Liver (tissue), 9 donors: ENCODE measurements around the gene HSD17B1. TPM values are rescaled to one million over a fixed set of nuclear protein-coding genes. Genes with fewer than 3 reads are reported as not detected.
A peak's percentile ranks its signal among the peaks of the same experiment; 100 is the strongest.
"Not testable (repeated sequence)": the region's sequence is repeated elsewhere in the genome, so short reads cannot be mapped to it uniquely, and the experiment has no call there.

Experiments
- DNase-seq: peaks from one replicate; pipeline ENCODE4 v3.0.0-alpha.2; 2017; ENCODE audit warnings: low spot score
- H3K27ac ChIP-seq, 2 donors: one replicate each; pipeline ENCODE4 v1.7.0; 2013; ENCODE audit warnings: inconsistent platforms in 2 of 2, low read length in 2 of 2, control low read depth in 1 of 2, low read depth in 1 of 2, mild to moderate bottlenecking in 1 of 2
- H3K27me3 ChIP-seq, 4 donors: one replicate each; pipeline versions ENCODE4 v1.6.1 to v1.7.0; 2013; ENCODE audit warnings: low read length in 3 of 4, inconsistent platforms in 1 of 4, mild to moderate bottlenecking in 1 of 4, moderate library complexity in 1 of 4; ENCODE audit not compliant: control insufficient read depth in 4 of 4, insufficient read depth in 4 of 4
- H3K36me3 ChIP-seq, 4 donors: one replicate each; pipeline versions ENCODE4 v1.6.1 to v1.7.0; 2013; ENCODE audit warnings: low read length in 3 of 4, mild to moderate bottlenecking in 3 of 4, low read depth in 1 of 4, moderate library complexity in 1 of 4; ENCODE audit not compliant: control insufficient read depth in 4 of 4, insufficient read depth in 3 of 4
- H3K4me1 ChIP-seq, 4 donors: one replicate each; pipeline versions ENCODE4 v1.6.1 to v1.7.0; 2013; ENCODE audit warnings: low read length in 3 of 4, mild to moderate bottlenecking in 3 of 4, moderate library complexity in 1 of 4; ENCODE audit not compliant: control insufficient read depth in 4 of 4, insufficient read depth in 4 of 4
- H3K4me3 ChIP-seq, 3 donors: one replicate each; pipeline versions ENCODE4 v1.6.1 to v1.7.0; 2013; ENCODE audit warnings: low read length in 3 of 3, control low read depth in 1 of 3, low read depth in 1 of 3, mild to moderate bottlenecking in 1 of 3
- H3K9ac ChIP-seq, 2 donors: one replicate each; pipeline ENCODE4 v1.7.0; 2013; ENCODE audit warnings: low read length in 2 of 2, mild to moderate bottlenecking in 2 of 2, moderate library complexity in 2 of 2, control low read depth in 1 of 2, low read depth in 1 of 2
- H3K9me3 ChIP-seq, 4 donors: one replicate each; pipeline versions ENCODE4 v1.6.1 to v1.7.0; 2013; ENCODE audit warnings: low read length in 3 of 4; ENCODE audit not compliant: control insufficient read depth in 4 of 4
- GABPA ChIP-seq, 2 donors: IDR thresholded peaks in 1 of 2; conservative IDR thresholded peaks in 1 of 2; 2 replicates each; pipeline ENCODE4 v1.6.1; 2016; ENCODE audit warnings: antibody characterized with exemption in 2 of 2, mild to moderate bottlenecking in 1 of 2, moderate library complexity in 1 of 2
- HNF4A ChIP-seq, 2 donors: conservative IDR thresholded peaks; 2 replicates each; pipeline ENCODE4 v1.6.1; 2016; ENCODE audit warnings: antibody characterized with exemption in 2 of 2, mild to moderate bottlenecking in 2 of 2
- MAX ChIP-seq: IDR thresholded peaks from 2 replicates; pipeline ENCODE4 v1.6.1; 2016; ENCODE audit warnings: antibody characterized with exemption
- NR2F2 ChIP-seq: IDR thresholded peaks from 2 replicates; pipeline ENCODE4 v1.6.1; 2016; ENCODE audit warnings: antibody characterized with exemption
- RAD21 ChIP-seq, 2 donors: IDR thresholded peaks; 2 replicates each; pipeline ENCODE4 v1.6.1; 2016; ENCODE audit warnings: antibody characterized with exemption in 2 of 2, mild to moderate bottlenecking in 2 of 2
- RXRA ChIP-seq, 2 donors: IDR thresholded peaks; 2 replicates each; pipeline ENCODE4 v1.6.1; 2017 to 2018; ENCODE audit warnings: antibody characterized with exemption in 2 of 2, mild to moderate bottlenecking in 1 of 2
- SP1 ChIP-seq: IDR thresholded peaks from 2 replicates; pipeline ENCODE4 v1.6.1; 2018; ENCODE audit warnings: antibody characterized with exemption, mild to moderate bottlenecking
- TAF1 ChIP-seq: conservative IDR thresholded peaks from 2 replicates; pipeline ENCODE4 v1.6.1; 2016; ENCODE audit warnings: antibody characterized with exemption, mild to moderate bottlenecking
- ZBTB33 ChIP-seq: IDR thresholded peaks from 2 replicates; pipeline ENCODE4 v1.6.1; 2016; ENCODE audit warnings: antibody characterized with exemption
- WGBS: extraction: QIAGEN DNeasy Blood & Tissue Kit; methylation state at CpG from one replicate; pipeline ENCODE4 v1.1.7; 2013; 5-methylcytosine and 5-hydroxymethylcytosine counted together
- polyA plus RNA-seq, 2 donors: library from polyadenylated mRNA; stranded (reverse) in 1 of 2; unstranded in 1 of 2; fragments of 200-250 nt in 1 of 2; fragments of >200 nt in 1 of 2; fragmentation: Nextera tagmentation in 1 of 2; extraction: Ambion mirVana in 1 of 2; gene quantifications; one replicate each; pipeline versions ENCODE4 v1.2.1 to v1.2.3, GENCODE V29; 2013 to 2015
- total RNA-seq, 2 donors: library from RNA; depleted of rRNA; stranded (reverse); fragments of >200 nt; gene quantifications; one replicate each; pipeline ENCODE4 v1.2.3, GENCODE V29; 2014
- TF ChIP-seq, protein P1 (sequence below): IDR thresholded peaks from 2 replicates; pipeline ENCODE4 v1.6.1; 2016; ENCODE audit warnings: antibody characterized with exemption
- TF ChIP-seq, protein P2 (sequence below): fragments of 150-350 bp; IDR thresholded peaks from 2 replicates; pipeline ENCODE4 v1.5.1; 2017; ENCODE audit warnings: improper control_type of control experiment, low read depth, low read length; ENCODE audit not compliant: missing input control
- donor health status: healthy.
- donor health status: healthy.
- donor health status: healthy.
- donor health status: healthy.
- donor health status: healthy.

Gene HSD17B1
- total and polyA plus RNA-seq, 4 donors: 0.67 to 1.8 (median 1.0) TPM

GRCh38 chr17:42555122-42555622, 2.4 kb downstream of the HSD17B1 start:
- peak overlapping the region; percentile 88 to 93 for H3K27ac ChIP-seq
- WGBS: 27% methylated on average over 4 of the region's 4 CpGs
- peaks cover 0 to 20% (median 11%) of the 10 kb centered on the region in 4 donors for H3K4me1 ChIP-seq
- no peaks in the 10 kb centered on the region for H3K9me3 ChIP-seq
- no peaks in the 10 kb centered on the region for H3K27me3 ChIP-seq
- DNase-seq: no peak
- H3K4me3 ChIP-seq: peak overlapping the region; percentile 71 to 85 (median 71)
- TF ChIP-seq TAF1 (no peak), SP1 (no peak), NR2F2 (no peak), GABPA (IDR thresholded peaks at IDR 0.05 in 1 of 2, conservative IDR thresholded peaks at IDR 0.05 in 1 of 2) (no peak), MAX (no peak), RXRA (IDR thresholded peaks at IDR 0.05) (no peak), RAD21 (IDR thresholded peaks at IDR 0.05) (no peak)
- TF ChIP-seq, protein P1, sequence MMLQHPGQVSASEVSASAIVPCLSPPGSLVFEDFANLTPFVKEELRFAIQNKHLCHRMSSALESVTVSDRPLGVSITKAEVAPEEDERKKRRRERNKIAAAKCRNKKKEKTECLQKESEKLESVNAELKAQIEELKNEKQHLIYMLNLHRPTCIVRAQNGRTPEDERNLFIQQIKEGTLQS: no peak
- TF ChIP-seq, protein P2, sequence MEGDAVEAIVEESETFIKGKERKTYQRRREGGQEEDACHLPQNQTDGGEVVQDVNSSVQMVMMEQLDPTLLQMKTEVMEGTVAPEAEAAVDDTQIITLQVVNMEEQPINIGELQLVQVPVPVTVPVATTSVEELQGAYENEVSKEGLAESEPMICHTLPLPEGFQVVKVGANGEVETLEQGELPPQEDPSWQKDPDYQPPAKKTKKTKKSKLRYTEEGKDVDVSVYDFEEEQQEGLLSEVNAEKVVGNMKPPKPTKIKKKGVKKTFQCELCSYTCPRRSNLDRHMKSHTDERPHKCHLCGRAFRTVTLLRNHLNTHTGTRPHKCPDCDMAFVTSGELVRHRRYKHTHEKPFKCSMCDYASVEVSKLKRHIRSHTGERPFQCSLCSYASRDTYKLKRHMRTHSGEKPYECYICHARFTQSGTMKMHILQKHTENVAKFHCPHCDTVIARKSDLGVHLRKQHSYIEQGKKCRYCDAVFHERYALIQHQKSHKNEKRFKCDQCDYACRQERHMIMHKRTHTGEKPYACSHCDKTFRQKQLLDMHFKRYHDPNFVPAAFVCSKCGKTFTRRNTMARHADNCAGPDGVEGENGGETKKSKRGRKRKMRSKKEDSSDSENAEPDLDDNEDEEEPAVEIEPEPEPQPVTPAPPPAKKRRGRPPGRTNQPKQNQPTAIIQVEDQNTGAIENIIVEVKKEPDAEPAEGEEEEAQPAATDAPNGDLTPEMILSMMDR: no peak
- peak overlapping the region; percentile 80 to 90 for H3K9ac ChIP-seq
- no peaks in the 10 kb centered on the region for H3K36me3 ChIP-seq

DNA sequence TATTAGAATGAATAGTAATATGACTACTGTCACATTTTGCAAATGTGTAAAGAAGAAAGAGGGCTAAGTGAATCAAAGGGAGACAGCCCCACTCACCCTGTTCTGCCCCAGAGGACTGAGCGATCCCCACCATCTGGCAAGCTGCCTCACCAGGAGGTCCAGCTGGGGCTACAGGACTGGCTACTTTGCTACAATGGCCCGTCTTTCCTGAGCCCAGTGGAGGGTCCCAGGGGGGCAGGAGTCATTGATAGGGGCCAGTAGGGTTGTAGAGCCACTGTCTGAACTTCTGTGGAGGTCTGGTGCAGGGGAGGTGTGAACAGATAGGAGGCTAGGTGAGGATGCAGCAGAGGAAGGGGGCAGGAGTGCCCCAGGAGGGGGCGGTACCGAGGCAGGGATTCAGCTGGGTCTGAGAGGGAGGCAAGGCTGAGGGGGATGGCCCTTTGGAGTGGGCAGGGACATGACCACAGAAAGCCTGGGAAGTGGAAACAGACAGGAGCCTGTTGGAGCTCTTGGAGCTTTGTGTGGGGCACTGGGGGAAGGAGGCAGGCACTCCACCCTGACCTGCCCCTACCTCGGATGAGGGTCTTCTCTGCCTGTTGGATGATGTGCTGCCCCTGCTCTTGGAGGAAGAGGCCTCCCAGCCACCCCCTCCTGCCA, 3.4 kb downstream of the HSD17B1 start:
- not testable (repeated sequence) for H3K4me3 ChIP-seq, H3K36me3 ChIP-seq, H3K27ac ChIP-seq, DNase-seq, H3K27me3 ChIP-seq, H3K9me3 ChIP-seq, H3K9ac ChIP-seq
- H3K4me1 ChIP-seq: peaks cover 0 to 20% (median 11%) of the 10 kb centered on the region in 4 donors
- 72% methylated on average over 5 of the region's 5 CpGs for WGBS

GRCh38 chr17:42559075-42559474, 6.4 kb downstream of the HSD17B1 start:
- 89% methylated on average over 6 of the region's 6 CpGs for WGBS
- no peak for DNase-seq
- Histone ChIP-seq H3K36me3 (no peaks in the 10 kb centered on the region), H3K4me3 (no peak overlapping the region), H3K9ac (no peak overlapping the region), H3K4me1 (peaks cover 4 to 34% (median 25%) of the 10 kb centered on the region in 4 donors), H3K27me3 (no peaks in the 10 kb centered on the region), H3K9me3 (no peaks in the 10 kb centered on the region), H3K27ac (no peak overlapping the region)
- TF ChIP-seq, protein P2: no peak
- no peak for TF ChIP-seq RAD21 (IDR thresholded peaks at IDR 0.05)
- TF ChIP-seq HNF4A (conservative IDR thresholded peaks at IDR 0.05): no peak
- TF ChIP-seq ZBTB33: no peak
